Prostate gland (tissue), 2 donors: ENCODE measurements around the gene MAF. TPM values are rescaled to one million over a fixed set of nuclear protein-coding genes. Genes with fewer than 3 reads are reported as not detected.

Experiments used
- DNase-seq: peaks from one replicate; pipeline ENCODE4 v3.0.0-alpha.2; 2019; ENCODE audit warnings: low spot score
- H3K27ac ChIP-seq, 2 donors: fragments of 200-600 bp; sonication (generic); 2 replicates each; pipeline ENCODE4 v1.5.1; 2017 to 2019
- H3K27me3 ChIP-seq: fragments of 200-600 bp; sonication (generic); replicated peaks from 2 replicates; pipeline ENCODE4 v1.5.1; 2019; ENCODE audit not compliant: insufficient read depth
- H3K36me3 ChIP-seq, 2 donors: fragments of 200-600 bp; sonication (generic); 1 replicate in 1 of 2; 2 replicates in 1 of 2; pipeline versions ENCODE4 v1.5.1 to v1.8.1; 2017 to 2019
- H3K4me1 ChIP-seq: fragments of 200-600 bp; sonication (generic); replicated peaks from 2 replicates; pipeline ENCODE4 v1.5.1; 2019
- H3K4me3 ChIP-seq, 2 donors: fragments of 200-600 bp; sonication (generic); 2 replicates each; pipeline ENCODE4 v1.5.1; 2017 to 2019
- H3K9me3 ChIP-seq: fragments of 200-600 bp; sonication (generic); 2 replicates; pipeline ENCODE4 v1.5.1; 2017
- CTCF ChIP-seq, 4 experiments: fragments of 200-600 bp in 2 of 4; fragments of 450-650 bp in 2 of 4; sonication (generic) in 2 of 4; IDR thresholded peaks; 1 replicate in 3 of 4; 2 replicates in 1 of 4; pipeline ENCODE4 v1.5.1; 2016 to 2019; ENCODE audit warnings: antibody characterized with exemption in 4 of 4, mild to moderate bottlenecking in 2 of 4, moderate library complexity in 2 of 4
- POLR2A ChIP-seq: fragments of 450-650 bp; IDR thresholded peaks from one replicate; pipeline ENCODE4 v1.6.1; 2016; ENCODE audit warnings: antibody characterized with exemption, mild to moderate bottlenecking
- POLR2AphosphoS5 ChIP-seq: sonication (generic); formaldehyde crosslinking; IDR thresholded peaks from one replicate; pipeline ENCODE4 v1.6.1; 2017; ENCODE audit warnings: antibody characterized with exemption
- WGBS: methylation state at CpG from one replicate; pipeline ENCODE4 v1.1.5; 2018; 5-methylcytosine and 5-hydroxymethylcytosine counted together
- intact Hi-C: fragments of 100-400 bp; cut with DNase I; formaldehyde crosslinking; loops from one replicate; pipeline ENCODE4 v1.14.2; 2022
- total RNA-seq, 2 donors: library from RNA; depleted of rRNA; stranded (reverse); fragments of >200 nt; gene quantifications; one replicate each; pipeline ENCODE4 v1.1.0, GENCODE V29; 2016

MAF gene
- total RNA-seq, 2 donors from 2014 or later = 91.4 to 131 TPM

GRCh38 chr16:79627092-79627491 is 26.6 kb upstream of the MAF start:
- Histone ChIP-seq H3K4me1 (no peaks in the 10 kb centered on the region), H3K36me3 (no peaks in the 10 kb centered on the region), H3K27ac (no peak overlapping the region), H3K4me3 (no peak overlapping the region), H3K9me3 (no peaks in the 10 kb centered on the region), H3K27me3 (no peaks in the 10 kb centered on the region)
- no peak for DNase-seq
- intact Hi-C loops = no loop called here
- TF ChIP-seq POLR2AphosphoS5 = no peak
- no peak for TF ChIP-seq POLR2A
- no peak for TF ChIP-seq CTCF (IDR thresholded peaks at IDR 0.05)
- 69% methylated on average over 2 of the region's 2 CpGs for WGBS

- intact Hi-C loops = no loop called here
- TF ChIP-seq POLR2AphosphoS5 (no peak), POLR2A (no peak), CTCF (IDR thresholded peaks at IDR 0.05) (no peak)
- Histone ChIP-seq H3K27me3 (no peaks in the 10 kb centered on the region), H3K4me1 (no peaks in the 10 kb centered on the region), H3K4me3 (no peak overlapping the region), H3K36me3 (no peaks in the 10 kb centered on the region), H3K27ac (no peak overlapping the region), H3K9me3 (no peaks in the 10 kb centered on the region)
- 93% methylated on average over 1 of the region's 1 CpG for WGBS
- DNase-seq = no peak
Observed at GRCh38 chr16:79625738-79626137, 25.2 kb upstream of the MAF start.

- no peaks in the 10 kb centered on the region for H3K4me1 ChIP-seq
- TF ChIP-seq POLR2AphosphoS5 (no peak), CTCF (IDR thresholded peaks at IDR 0.05) (no peak), POLR2A (no peak)
- H3K27ac ChIP-seq = no peak overlapping the region
- H3K27me3 ChIP-seq = no peaks in the 10 kb centered on the region
- no peaks in the 10 kb centered on the region for H3K36me3 ChIP-seq
- WGBS = 76% methylated on average over 2 of the region's 2 CpGs
- H3K4me3 ChIP-seq = no peak overlapping the region
- no peaks in the 10 kb centered on the region for H3K9me3 ChIP-seq
- intact Hi-C loops = no loop called here
- DNase-seq = no peak
Observed at GRCh38 chr16:79623824-79624223, 23.3 kb upstream of the MAF start.

GRCh38 chr16:79623062-79623461 is 22.5 kb upstream of the MAF start:
- no peaks in the 10 kb centered on the region for H3K9me3 ChIP-seq
- no peaks in the 10 kb centered on the region for H3K27me3 ChIP-seq
- no peak for DNase-seq
- TF ChIP-seq CTCF (IDR thresholded peaks at IDR 0.05) (no peak), POLR2A (no peak), POLR2AphosphoS5 (no peak)
- H3K4me1 ChIP-seq = no peaks in the 10 kb centered on the region
- intact Hi-C loops = no loop called here
- no peak overlapping the region for H3K27ac ChIP-seq
- no peak overlapping the region for H3K4me3 ChIP-seq
- WGBS = 47% methylated on average over 9 of the region's 9 CpGs
- H3K36me3 ChIP-seq = no peaks in the 10 kb centered on the region

- 90% methylated on average over 1 of the region's 1 CpG for WGBS
- DNase-seq = no peak
- no peaks in the 10 kb centered on the region for H3K9me3 ChIP-seq
Observed at GRCh38 chr16:79621027-79621426, 20.5 kb upstream of the MAF start.

More at GRCh38 chr16:79621027-79621426, 20.5 kb upstream of the MAF start:
- TF ChIP-seq POLR2A = no peak
- TF ChIP-seq POLR2AphosphoS5 = no peak
- no peak for TF ChIP-seq CTCF (IDR thresholded peaks at IDR 0.05)
- H3K4me3 ChIP-seq = no peak overlapping the region
- no peaks in the 10 kb centered on the region for H3K27me3 ChIP-seq
- no peaks in the 10 kb centered on the region for H3K4me1 ChIP-seq
- H3K27ac ChIP-seq = no peak overlapping the region
- no peaks in the 10 kb centered on the region for H3K36me3 ChIP-seq
- intact Hi-C loops = no loop called here
